Measurements from ENCODE around the gene NPLOC4. TPM values are rescaled to one million over a fixed set of nuclear protein-coding genes. Genes with fewer than 3 reads are reported as not detected.

Gene NPLOC4
- total RNA-seq, 2 donors from 2014 or later: 69.3 to 70.4 TPM

GRCh38 chr17:81513372-81513752 lies 123.5 kb downstream of the NPLOC4 start:
- Histone ChIP-seq H3K27ac (peak overlapping the region; percentile 98 to 100), H3K4me3 (peak overlapping the region; percentile 67 to 94), H3K9me3 (no peaks in the 10 kb centered on the region), H3K4me1 (peaks cover 0 to 64% of the 10 kb centered on the region in 2 donors), H3K27me3 (no peaks in the 10 kb centered on the region), H3K36me3 (peaks cover 39% of the 10 kb centered on the region)
- no peak for TF ChIP-seq CTCF (IDR thresholded peaks at IDR 0.05)
- peak; percentile 75 for DNase-seq (ENCODE audit: low spot score)

DNA sequence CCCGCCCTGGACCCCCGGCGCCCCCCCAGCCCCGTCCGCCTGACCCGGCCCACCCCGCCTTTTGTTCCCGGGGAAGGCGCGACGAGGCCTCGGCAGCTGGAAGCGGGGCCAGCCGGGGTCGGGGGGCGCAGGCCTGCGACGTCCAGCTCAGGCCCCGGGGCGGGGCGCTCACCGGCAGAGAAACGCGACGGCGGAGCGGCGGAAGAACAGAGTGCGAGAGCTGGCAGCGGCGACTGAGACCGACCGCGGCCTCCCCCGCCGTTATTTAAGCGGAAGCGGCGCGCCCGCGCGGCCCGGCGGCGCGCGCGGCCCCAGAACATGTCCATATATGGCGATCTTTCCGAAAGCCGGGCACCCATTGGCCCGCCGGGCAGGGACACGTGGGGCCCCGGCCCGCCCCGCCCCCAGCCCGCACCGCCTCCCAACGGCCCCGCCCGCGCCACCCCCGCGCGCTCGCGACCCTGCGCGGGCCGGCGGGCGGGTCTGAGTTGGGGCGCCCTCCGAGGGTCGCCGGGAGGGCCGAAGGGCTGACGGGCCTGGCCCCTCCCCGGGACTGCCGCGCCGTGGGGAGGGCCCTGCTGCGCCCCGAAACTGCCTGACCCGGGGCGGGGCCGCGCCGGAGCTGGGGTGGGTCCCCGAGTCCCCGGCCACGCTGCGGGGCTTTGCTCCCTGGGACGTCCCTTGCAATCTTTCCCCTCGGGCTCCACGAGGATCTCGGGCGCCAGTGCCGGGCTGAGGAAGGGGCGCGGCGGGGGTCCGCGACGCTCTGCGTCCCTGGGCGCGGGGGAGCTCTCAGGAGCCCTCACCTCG lies 124.1 kb downstream of the NPLOC4 start, which contains the start of gene ACTG1:
ACTG1 (minus strand) TSS at position 238 of the 810 bp plus-strand sequence. CDS start 445 bp downstream, outside the sequence.
- Histone ChIP-seq H3K4me3 (peak within 1 kb of the TSS; percentile 67 to 94), H3K27me3 (no peaks in the 10 kb centered on the region), H3K27ac (peak within 1 kb of the TSS; percentile 98 to 100), H3K36me3 (peaks cover 39% of the 10 kb centered on the region), H3K4me1 (peaks cover 0 to 58% of the 10 kb centered on the region in 2 donors), H3K9me3 (no peaks in the 10 kb centered on the region)
- peak; percentile 94 for DNase-seq (ENCODE audit: low spot score)
- no peak for TF ChIP-seq CTCF (IDR thresholded peaks at IDR 0.05)

- Histone ChIP-seq H3K4me3 (peak overlapping the region; percentile 67 to 94), H3K27ac (peak overlapping the region; percentile 95 to 98), H3K27me3 (no peaks in the 10 kb centered on the region), H3K4me1 (peaks cover 0 to 50% of the 10 kb centered on the region in 2 donors), H3K36me3 (peaks cover 39% of the 10 kb centered on the region), H3K9me3 (no peaks in the 10 kb centered on the region)
- no peak for DNase-seq (ENCODE audit: low spot score)
- no peak for TF ChIP-seq CTCF (IDR thresholded peaks at IDR 0.05)
Observed at GRCh38 chr17:81511804-81512561, 124.9 kb downstream of the NPLOC4 start.

DNA sequence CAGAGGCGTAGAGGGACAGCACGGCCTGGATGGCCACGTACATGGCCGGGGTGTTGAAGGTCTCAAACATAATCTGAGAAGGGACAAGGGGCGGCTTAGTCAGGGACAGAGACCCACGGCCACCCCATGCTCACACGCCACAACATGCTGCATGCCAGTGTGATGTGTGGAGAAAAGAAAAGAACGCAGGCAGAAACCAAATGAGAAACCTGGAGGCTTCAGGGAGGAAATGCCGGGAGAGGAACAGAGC lies 125.4 kb downstream of the NPLOC4 start:
- H3K4me1 ChIP-seq: peaks cover 0 to 45% of the 10 kb centered on the region in 2 donors

More for the DNA sequence above, 125.4 kb downstream of the NPLOC4 start:
- TF ChIP-seq CTCF (IDR thresholded peaks at IDR 0.05): no peak
- Histone ChIP-seq H3K9me3 (no peaks in the 10 kb centered on the region), H3K4me3 (peak overlapping the region; percentile 67 to 94), H3K27ac (peak overlapping the region; percentile 95 to 98), H3K27me3 (no peaks in the 10 kb centered on the region), H3K36me3 (peaks cover 39% of the 10 kb centered on the region)
- DNase-seq (ENCODE audit: low spot score): no peak

All from right atrium auricular region (tissue), 2 donors.